NCI-H526 (cell line): ENCODE data around the gene NEO1.

Experiments used
- DNase-seq, 2 experiments: peaks; one replicate each; lab custom pipeline; 2025; lab: John Stamatoyannopoulos, UW

NEO1 gene

DNA sequence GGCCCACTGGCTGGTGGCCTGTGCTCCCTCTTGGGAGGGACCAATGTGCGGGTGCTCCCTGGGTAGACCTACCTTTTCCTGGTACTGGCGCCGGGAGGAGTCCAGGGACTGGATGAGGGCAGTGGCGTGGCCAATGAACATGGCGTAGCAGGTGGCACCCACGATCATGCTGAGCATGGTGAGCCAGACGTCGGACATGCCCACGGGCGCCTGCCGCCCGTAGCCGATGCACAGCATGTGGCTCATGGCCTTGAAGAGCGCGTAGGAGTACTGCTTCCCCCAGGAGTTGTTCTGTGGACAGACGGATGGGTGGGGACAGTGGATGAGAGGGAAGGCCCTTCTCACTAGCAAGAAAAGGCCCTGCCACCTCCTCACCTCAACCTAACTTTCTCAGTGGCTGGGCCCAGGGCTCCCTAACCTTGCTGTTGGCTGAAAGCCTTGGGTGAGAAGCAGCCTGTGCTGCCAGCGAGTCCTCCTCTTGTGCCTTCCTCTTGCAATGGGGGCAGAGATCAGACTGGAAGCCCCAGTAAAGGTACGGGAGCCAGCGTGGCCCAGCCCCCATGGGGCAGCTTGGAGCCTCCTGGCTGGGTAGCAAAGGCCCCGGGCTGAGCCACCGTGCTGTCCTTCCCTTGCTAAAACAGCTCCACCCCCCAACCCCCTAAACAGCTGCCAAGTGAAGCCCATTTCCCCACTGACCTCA lies 277.4 kb downstream of the NEO1 start:
- no peak for DNase-seq

DNA sequence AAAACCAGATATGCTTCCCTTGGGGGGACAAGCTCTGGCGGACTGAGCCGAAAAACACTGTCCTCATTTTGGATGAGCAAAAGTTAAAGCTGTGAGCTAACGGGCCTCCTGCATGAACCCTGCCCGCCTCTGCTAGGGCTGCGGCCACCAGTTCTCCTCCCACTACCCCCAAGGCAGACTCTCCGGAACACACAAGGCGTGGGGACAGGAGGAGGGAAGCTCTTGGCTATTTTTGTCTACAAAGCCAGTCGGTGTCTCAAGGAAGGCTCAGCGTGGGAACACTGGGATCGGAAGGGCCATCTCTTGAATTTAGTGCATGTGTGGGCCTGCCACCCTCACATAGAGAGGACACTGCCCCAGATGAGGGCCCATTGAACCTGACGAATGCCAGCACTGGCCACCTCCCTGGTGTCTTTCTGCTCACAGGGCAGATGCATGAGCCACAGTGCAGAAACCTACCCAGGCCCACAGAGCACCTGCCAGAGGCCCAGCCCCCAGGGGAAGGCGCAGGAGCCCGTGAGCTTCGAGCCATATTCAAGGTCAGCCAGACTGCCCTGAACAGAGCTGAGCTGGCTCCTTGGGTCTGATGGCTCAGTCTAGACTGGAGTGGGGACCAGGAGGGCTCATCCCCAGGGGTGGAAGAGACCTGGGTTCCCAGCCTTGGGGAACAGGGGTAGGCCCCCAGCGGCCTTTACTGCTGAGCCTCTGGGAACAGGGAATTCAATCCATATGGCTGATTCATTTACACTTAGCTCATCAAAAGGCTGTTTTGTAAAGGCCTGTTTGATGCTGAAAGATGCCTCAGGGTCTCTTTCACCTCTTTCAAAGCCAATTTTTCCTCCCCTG lies 278.2 kb downstream of the NEO1 start:
- DNase-seq, result no peak

DNA sequence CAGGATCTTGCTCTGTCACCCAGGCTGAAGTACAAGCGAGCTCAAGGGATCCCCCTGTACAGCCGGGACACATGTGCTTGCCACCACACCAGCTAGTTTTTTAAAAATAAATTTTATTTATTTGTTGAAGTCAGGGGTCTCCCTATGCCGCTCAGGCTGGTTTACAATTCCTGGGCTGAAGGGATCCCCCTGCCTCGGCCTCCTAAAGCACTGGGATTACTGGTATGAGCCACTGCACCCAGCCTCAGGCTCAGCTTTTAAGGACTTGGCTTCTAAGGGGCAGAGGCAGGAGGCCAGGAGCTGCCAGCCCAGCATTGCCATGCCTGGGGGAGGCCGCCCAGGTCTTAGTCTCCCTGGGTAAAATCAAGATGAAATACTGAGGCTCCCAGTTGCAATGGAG lies 279.2 kb downstream of the NEO1 start:
- DNase-seq, result no peak

DNA sequence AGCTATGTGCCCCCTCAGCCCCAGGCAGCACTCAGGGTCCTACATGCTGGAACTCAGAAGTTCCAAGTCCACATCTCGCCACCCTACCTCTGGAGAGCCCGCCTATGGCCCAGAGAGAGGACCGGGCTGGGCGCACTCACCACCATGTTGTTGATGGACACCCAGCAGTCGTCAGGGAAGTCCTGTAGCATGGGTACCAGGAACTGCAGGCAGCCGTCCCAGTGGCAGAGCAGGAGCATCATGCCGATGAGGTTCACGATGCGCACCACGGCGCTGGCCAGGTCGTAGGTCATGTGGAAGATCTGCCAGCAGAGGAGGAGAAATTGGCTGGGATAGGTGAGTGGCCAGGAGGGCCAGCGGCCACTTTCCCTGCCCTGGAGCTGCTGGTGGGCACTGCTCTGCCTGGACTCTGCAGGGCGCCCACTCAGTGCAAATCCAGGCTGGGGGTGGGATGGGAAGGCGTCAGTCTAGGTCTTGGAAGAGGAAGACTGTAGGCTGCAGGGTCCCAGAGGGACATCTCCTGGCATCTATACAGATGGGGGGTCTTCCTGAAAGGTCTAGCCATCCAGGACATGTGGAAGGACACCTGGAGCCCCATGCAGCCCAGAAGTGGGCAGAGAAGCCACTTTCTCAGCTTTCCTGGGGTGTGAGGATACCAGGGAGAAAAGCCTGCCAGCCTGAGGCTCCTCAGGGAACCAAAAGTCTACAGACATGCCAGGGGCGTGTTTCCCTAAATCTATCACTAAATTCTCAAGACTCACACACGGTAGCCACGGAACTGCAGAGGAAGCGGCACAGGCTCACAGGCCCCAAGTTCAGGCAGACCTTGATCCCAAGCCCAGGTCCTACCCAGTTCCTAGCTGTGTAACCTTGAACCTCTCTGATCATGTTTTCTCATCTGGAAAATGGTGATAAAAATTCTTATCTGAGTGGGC lies 280.0 kb downstream of the NEO1 start:
- no peak for DNase-seq

DNA sequence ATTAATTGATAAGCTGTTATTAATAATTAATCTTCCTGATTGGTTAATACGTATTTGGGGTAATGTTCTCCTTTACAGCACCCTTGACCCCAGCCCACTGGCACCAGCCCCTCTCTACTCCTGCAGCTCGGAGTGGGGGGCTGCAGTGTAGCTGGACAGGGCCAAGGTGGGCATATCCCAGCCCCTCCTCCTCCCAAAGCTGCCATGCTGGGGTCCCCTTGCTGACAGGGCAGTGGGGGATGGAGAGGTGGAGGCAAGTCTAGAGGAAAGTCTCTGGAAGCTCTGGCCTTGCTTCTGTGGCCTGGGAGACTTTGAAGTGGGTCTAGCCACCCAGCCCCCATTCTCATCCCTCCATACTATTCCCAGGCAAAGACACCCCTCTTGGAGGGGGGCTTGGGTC lies 280.7 kb downstream of the NEO1 start:
- DNase-seq, result no peak

DNA sequence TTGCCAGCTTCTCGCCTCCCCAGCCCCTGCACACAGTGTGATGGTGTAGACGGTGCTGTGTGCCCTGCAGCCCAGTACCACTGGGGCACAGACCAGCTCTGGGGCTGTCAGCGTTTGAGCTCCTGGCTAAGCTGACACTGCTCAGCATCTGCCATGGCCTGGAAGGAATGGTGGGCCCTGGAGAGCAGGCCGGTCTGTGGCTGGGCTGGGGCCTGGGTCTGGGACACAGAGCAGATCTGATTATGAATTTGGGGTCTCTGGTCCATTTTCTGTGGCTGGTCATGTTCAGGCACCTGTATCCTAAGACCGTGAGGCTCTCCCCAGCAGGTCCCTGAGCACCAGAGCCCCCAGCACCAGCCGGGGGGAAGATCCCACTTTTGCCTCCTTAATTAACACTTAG lies 281.8 kb downstream of the NEO1 start:
- no peak for DNase-seq

DNA sequence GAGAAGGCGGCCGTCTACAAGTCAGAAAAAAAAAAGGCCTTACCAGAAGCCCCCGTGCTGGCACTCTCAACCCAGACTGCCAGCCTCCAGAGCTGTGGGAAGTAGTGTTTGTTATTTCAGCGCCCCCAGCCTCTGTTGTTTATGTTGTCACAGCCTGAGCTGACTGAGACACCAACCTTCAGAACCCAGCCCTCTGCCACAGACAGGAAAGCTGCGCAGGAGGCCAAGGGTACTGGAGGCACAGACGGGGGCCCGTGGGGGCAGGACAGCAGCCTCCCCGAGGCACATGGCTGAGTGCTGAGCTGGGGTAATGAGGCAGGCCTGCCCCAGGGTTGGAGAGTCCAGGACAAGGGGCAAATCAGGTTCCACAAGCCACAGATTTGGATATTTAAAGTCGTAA lies 282.8 kb downstream of the NEO1 start:
- DNase-seq, result no peak

DNA sequence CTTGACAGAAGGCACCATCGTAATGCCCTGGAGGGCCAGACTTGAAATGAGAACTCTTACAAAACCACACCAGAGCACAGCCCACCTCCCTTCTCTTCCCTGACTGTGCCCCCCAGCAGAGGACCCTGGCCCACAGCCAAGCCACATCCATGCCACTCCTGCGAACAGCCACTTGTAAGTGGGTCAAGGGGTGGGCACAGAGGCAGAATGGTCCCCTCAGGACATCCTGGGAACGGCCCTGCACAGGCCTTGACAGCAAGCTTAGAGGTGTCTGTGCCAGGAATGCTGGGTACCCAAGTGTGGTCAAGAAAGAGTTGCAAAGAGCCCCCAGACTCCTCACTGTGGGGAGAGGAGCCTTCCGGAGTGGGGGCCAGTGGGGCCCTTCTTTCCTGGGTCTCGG lies 283.2 kb downstream of the NEO1 start:
- DNase-seq, result no peak

DNA sequence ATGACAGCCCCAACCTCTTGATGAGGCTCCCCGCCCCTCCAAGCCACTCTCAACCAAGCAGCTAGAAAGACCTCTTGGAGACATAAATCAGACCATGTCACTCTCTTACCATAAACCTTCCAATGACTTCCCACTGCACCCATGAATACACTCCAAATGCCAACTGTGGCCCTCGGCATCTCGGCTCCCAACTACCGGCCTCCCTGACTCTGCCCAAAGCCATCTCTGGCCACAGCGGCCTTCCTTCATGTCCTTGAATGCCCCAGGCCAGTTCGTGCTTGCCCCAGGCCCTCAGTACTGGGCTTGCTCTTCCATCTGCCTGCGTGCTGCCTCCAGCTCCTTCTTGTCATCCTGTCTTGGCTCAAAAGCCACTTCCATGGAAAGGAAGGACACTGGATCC lies 284.5 kb downstream of the NEO1 start:
- DNase-seq, result no peak

DNA sequence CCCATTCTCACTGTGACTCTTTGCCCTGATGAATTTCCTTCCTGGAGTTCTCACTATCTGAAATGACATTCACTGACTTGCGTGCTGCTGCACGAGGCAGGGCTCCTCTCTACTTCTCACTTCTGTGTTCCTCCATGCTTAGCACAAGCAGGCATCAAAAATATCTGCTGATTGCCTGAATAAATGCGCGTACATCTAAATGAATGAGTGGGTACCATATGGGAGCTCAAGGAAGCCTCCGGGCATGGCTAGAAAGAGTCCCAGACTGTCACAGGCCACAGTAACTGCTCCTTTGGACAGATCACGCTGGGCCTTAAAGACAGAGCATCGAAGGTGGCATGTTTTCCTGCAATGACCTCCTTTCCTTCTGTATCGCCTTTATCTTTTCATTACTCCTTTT lies 284.9 kb downstream of the NEO1 start:
- no peak for DNase-seq

DNA sequence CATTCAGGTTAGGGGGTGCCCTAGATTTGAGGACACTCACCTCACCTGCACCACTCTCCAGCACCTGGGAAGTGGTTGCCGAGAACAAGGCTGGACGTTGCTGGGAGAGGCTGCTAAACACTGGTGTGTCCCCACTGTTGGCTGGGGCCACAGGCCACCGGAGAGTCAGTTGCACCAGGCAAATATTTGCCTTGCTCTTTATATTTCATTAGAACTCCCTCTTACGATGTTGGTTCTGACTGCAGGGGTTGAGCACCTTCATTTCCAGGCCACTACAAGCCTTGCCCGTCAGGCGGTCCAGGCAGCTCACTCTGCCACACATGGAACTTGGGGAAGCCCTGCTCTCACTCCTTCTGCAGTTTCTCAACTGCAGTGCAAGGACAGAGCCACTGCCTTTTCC lies 285.8 kb downstream of the NEO1 start:
- no peak for DNase-seq

DNA sequence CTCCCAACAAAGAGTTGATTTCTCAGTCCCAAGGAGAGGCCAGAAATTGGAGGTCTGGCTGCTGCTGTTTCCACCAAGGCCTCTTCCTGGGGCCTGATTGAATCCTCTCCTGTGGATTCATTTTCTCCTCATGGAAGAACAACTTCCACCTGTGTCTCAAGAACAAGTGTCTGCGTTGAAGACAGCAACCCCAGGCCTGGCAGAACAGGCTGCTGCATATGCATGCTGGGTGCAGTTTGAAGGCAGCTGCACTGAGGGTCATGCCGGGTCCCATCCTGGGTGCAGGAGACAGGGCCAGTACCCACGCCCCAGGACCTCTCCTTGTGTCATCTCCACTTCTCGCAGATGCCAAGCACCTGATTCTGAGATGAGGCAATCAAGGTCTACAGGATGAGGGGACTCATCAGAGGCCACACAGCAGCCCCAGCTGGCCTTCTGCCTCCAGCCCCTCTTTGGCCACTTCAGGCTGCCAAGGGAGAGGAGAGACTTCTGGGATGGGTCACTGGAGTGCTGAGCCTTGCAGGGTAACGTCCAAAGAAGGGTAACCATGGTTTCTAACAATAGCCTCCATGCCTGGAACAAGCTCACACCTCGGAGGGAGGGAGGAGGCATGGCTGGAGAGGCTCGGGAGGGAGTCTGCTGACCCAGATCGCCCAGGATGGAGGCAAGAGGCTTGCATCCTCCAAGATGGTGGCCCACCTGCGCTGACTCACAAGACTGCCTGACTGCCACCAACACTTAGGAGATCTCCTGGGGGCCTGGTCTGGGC lies 286.5 kb downstream of the NEO1 start:
- DNase-seq, result no peak

DNA sequence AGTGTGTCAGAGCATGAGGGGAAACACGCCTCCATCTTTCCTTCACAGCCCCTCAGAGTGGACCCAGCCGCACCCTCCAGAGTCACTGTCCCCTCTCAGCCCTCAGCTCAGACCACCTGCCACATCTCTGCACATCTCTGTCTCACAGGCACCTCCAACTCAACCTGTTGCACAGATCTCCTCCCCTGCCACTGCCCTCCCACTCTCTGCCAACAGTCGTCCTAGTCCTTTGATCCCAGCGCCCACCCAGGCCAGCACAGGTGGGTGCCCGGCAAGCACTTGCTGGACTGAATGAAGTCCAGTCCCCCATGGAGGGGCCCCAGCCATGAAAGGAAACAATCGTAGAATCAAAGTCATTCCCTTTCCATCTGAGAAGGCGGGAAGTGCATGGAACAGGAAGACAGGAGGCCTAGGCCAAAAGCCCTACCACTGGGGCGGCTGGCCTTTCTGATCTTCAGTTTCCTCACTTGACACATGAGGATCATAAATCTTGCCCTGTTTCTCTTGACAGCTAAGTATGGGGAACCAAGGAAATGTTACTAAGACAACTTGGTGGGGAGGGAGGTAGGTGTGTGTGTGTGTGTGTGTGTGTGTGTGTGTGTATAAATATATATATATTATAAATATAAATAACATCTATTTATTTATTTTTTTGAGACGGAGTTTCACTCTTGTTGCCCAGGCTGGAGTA lies 288.4 kb downstream of the NEO1 start:
- no peak for DNase-seq

DNA sequence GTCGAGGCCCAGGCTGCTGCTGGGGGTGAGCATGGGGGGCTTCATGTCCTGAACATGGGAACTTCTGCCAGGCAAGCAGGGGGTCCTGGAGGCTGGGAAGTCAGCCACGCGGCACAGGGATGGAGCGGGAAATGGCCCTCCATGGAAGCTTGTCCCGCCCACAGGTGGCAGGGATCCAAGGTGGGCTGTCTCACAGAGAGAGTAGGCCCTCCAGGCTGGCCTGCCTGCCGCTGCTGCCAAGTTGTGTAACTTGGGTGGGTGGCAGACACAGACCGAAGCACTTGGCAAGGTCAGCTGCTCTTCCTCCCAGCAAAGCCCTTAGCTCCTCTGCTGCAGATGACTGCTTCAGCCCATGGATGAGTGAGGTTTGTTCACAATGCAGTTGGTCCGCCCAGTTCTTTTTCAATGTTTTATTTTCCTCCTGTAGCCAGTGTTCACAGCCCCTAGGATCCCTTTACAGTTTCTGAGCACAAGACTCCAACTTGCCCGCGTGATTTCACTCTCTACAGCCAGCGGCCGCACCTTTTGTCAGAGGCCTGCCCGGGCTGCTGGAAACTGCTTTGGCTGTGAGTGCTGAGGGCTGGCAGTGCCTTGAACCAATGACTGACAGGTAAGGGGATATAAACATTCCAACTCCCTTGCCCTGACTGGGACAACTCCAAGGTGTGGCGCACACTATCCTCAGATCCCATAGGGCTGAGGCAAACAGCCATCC lies 289.8 kb downstream of the NEO1 start:
- DNase-seq, result no peak

DNA sequence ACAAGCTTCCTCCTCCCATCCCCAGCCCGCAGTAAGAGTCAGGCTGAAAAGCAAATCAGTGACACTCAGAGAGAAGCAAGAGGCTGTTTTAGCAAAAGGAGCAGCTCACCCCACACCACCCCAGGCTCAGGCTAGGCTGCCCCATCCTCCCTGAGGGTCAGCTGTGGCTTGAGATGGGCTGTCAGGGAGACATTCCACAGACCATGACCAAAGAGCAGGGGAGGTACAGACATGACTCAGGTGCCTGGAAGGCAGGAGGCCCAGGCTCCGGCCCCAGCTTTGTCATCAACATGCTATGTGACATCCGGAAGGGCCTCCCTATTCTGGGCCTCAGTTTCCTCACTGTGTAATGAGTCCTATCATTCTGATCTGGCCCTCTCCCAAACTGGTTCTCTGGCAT lies 291.8 kb downstream of the NEO1 start:
- no peak for DNase-seq

DNA sequence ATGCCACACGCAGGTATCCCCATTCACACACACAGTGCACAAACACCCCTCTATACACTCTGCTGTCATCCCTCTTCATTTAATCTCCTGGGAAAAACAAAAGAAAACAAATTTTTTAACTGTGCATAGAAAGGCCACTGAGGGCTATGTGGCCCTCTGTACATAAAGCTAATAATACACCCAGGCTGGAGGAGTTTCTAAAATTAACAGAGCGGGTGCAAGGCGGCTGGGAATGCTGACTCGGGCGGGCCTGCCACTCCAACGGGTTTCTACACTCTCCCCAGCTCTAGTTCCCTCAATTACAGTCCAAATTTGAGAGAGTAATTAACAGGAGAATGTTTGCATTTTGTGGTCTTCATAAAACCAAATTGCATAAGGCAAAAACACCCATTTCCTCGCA lies 293.4 kb downstream of the NEO1 start:
- no peak for DNase-seq

DNA sequence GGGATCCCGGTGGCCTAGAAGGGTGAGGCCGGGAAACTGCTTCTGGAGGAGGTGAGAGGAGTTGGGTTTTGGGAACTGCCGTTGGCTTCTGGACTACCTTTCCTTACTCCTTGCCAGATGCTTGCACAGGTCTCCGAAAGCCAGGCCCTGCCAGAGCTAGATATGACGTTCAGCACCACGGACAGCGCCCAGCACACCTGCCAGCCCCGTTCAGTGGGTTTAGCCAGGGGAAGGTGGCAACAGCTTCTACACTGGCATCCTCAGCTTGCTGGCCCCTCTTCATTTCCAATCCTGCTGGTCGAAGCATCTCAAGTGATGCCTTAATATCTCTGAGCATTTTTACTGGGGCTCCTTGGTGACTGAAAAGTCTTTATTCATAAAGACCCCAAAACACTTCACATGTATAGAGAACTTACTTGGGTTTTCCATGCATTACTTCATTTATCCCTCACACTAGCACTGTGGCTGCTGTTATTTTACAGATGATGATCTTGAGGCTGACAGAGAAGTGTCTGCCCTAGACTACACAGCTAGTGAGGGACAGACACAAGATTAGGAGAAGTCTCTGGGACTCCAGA lies 294.6 kb downstream of the NEO1 start:
- DNase-seq, result no peak

DNA sequence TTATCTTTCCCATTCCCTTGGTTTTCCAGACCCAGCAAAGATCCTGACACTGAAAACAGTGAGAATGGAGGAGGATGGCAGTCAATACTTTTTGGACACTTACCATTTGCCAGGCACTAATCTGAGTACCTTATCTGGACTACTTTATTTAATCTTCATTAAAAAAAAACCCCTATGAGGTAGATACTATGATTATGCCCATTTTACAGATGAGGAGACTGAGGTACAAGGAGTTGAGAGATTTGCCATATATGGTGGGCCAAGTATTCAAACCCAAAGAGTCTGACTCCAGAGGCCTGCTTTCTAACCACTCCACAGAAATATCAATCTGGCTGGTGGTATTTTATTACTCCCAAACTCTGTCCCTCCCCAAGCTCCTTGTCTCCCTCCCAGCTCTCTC lies 296.9 kb downstream of the NEO1 start:
- DNase-seq, result no peak

DNA sequence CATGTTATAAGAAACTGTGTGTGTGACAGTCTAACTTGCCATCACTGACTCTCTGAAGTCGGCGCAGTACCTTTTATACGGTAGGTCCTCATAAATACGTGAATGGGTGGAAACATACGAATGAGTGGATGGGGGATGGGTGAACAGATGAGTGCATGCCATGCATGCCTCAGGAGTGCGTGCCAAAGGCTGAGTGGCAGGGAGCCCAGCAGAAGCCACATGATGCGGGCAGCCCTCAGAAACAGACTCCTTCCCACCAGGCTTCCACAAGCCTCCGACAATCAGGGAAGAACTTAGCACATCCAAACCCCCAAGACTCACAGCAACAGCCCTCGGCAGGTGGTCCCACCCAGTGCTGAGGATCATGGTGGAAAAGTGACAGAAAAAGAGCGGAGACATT lies 299.8 kb downstream of the NEO1 start:
- no peak for DNase-seq

DNA sequence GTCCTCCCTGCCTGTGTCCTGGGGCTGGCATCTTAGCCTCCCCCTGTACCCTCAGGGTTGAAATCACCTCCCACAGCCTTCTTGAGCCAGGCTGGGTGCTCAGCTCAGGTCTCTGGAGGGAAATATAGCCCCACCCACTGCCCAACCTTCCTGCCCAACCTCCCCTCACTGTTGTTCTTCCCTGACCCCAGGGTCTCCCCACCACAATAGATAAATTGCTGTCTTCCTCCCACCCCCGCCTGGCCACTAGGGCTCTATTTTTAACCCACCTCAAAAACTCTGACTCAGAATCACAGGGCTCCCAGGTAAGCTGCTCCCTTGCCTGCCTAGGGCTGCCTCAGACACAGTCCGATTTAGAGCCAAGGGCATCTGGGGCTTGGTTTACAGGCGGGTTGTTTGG lies 301.5 kb downstream of the NEO1 start:
- DNase-seq, result no peak
